Stomach smooth muscle (tissue), 2 donors: Measurements from ENCODE around the gene IL1R2.
A peak's percentile ranks its signal among the peaks of the same experiment; 100 is the strongest.
"Not testable (repeated sequence)": the region's sequence is repeated elsewhere in the genome, so short reads cannot be mapped to it uniquely, and the experiment has no call there.

Experiments
- H3K27ac ChIP-seq: one replicate; pipeline ENCODE4 v1.7.0; 2013; ENCODE audit warnings: mild to moderate bottlenecking, low read length, inconsistent platforms
- H3K27me3 ChIP-seq, 2 donors: one replicate each; pipeline ENCODE4 v1.7.0; 2013; ENCODE audit warnings: low read length in 2 of 2; ENCODE audit not compliant: insufficient read depth in 2 of 2, control insufficient read depth in 1 of 2
- H3K36me3 ChIP-seq, 2 donors: one replicate each; pipeline ENCODE4 v1.7.0; 2013; ENCODE audit warnings: low read length in 2 of 2; ENCODE audit not compliant: control insufficient read depth in 2 of 2, insufficient read depth in 2 of 2
- H3K4me1 ChIP-seq: one replicate; pipeline ENCODE4 v1.7.0; 2013; ENCODE audit warnings: low read length; ENCODE audit not compliant: control insufficient read depth, insufficient read depth
- H3K4me3 ChIP-seq, 2 donors: one replicate each; pipeline ENCODE4 v1.7.0; 2013; ENCODE audit warnings: low read length in 2 of 2
- H3K9ac ChIP-seq, 2 donors: one replicate each; pipeline ENCODE4 v1.7.0; 2013; ENCODE audit warnings: low read length in 2 of 2, mild to moderate bottlenecking in 1 of 2
- H3K9me3 ChIP-seq, 2 donors: one replicate each; pipeline ENCODE4 v1.7.0; 2013; ENCODE audit warnings: low read length in 2 of 2; ENCODE audit not compliant: control insufficient read depth in 2 of 2
- donor health status: healthy.
- donor health status: Pancreatic carcinoma.

IL1R2 gene

DNA sequence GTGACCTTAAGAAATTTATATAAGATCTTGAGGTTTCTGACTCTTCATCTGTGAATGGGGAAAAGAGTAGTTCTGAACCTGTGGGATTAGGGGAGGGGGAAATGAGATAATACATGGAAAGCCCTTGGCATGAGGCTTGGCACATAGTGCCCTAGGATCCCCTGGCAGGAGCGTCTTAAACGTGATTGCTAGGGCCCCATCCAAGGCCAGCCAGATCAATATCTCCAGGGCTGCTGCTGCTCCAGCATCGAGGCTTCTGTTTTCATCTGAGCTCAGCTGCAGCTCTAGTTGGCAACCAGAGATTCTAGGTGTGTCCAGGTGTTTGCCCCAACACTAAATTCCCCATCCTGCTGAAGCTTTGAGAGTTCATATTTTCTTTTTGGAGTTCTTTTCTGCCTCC lies 71.0 kb downstream of the IL1R2 start:
- Histone ChIP-seq H3K27me3 (no peaks in the 10 kb centered on the region), H3K9ac (no peak overlapping the region), H3K4me3 (no peak overlapping the region), H3K27ac (peak overlapping the region; percentile 86), H3K36me3 (no peaks in the 10 kb centered on the region), H3K4me1 (peaks cover 58% of the 10 kb centered on the region), H3K9me3 (no peaks in the 10 kb centered on the region)

GRCh38 chr2:102063487-102063911 lies 71.7 kb downstream of the IL1R2 start:
- H3K4me3 ChIP-seq: no peak overlapping the region
- no peaks in the 10 kb centered on the region for H3K9me3 ChIP-seq
- H3K36me3 ChIP-seq: no peaks in the 10 kb centered on the region
- peak overlapping the region; percentile 86 for H3K27ac ChIP-seq
- peaks cover 55% of the 10 kb centered on the region for H3K4me1 ChIP-seq
- no peaks in the 10 kb centered on the region for H3K27me3 ChIP-seq
- H3K9ac ChIP-seq: peak overlapping the region; percentile 19 to 36

DNA sequence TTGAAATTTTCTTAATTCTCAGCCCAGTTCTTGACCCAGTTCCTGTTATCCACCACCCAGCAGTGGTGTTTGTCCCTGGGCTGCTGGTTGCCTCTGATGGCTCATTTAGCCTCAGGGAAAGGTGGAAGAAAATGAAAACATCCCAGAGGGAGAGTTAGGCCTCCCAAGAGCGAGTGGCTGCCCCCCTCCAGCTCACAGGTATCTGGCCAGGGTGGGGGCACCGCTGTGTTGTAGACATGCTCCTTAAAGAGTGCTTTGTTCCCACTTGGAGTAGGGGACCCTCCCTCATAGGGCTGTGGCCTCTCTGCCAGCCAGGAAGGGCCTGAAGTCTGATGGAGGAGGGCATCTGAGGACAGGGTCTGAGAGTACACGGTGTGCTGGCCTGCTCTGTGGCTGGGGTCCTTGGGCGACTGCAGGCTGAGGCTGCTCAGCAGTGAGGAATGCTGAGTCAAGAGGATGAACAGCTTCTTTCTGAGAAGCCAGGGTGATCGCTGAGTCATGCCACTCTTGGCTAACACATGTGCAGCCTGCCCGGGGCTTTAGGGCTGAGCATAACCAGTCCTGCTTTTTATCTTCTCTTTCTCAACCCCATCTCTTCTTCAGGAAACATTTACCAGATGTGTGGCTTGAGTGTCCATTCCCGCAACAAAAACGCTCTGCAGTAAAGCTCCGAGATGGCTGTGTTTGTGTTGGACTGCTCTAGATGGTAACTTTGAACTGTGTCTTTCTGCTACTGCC lies 72.3 kb downstream of the IL1R2 start:
- Histone ChIP-seq H3K9me3 (no peaks in the 10 kb centered on the region), H3K27ac (peak overlapping the region; percentile 86), H3K27me3 (no peaks in the 10 kb centered on the region), H3K4me1 (peaks cover 56% of the 10 kb centered on the region), H3K36me3 (no peaks in the 10 kb centered on the region), H3K9ac (peak overlapping the region; percentile 55 to 62), H3K4me3 (peak overlapping the region; percentile 40 to 61)

GRCh38 chr2:102064679-102065674 lies 73.2 kb downstream of the IL1R2 start:
- Histone ChIP-seq H3K9ac (peak overlapping the region; percentile 55 to 62), H3K9me3 (no peaks in the 10 kb centered on the region), H3K27me3 (no peaks in the 10 kb centered on the region), H3K4me1 (peaks cover 61% of the 10 kb centered on the region), H3K4me3 (peak overlapping the region; percentile 40 to 61), H3K27ac (peak overlapping the region; percentile 86), H3K36me3 (no peaks in the 10 kb centered on the region)

GRCh38 chr2:102065675-102066252 lies 74.0 kb downstream of the IL1R2 start:
- no peaks in the 10 kb centered on the region for H3K36me3 ChIP-seq
- H3K27ac ChIP-seq: peak overlapping the region; percentile 24
- no peak overlapping the region for H3K9ac ChIP-seq
- peaks cover 68% of the 10 kb centered on the region for H3K4me1 ChIP-seq
- no peaks in the 10 kb centered on the region for H3K9me3 ChIP-seq
- H3K27me3 ChIP-seq: no peaks in the 10 kb centered on the region
- no peak overlapping the region for H3K4me3 ChIP-seq

- H3K4me3 ChIP-seq: no peak overlapping the region
- no peaks in the 10 kb centered on the region for H3K27me3 ChIP-seq
- peaks cover 62% of the 10 kb centered on the region for H3K4me1 ChIP-seq
- H3K9me3 ChIP-seq: no peaks in the 10 kb centered on the region
- H3K36me3 ChIP-seq: no peaks in the 10 kb centered on the region
- H3K9ac ChIP-seq: no peak overlapping the region
- H3K27ac ChIP-seq: no peak overlapping the region
Observed at GRCh38 chr2:102066554-102066953, 74.8 kb downstream of the IL1R2 start.

DNA sequence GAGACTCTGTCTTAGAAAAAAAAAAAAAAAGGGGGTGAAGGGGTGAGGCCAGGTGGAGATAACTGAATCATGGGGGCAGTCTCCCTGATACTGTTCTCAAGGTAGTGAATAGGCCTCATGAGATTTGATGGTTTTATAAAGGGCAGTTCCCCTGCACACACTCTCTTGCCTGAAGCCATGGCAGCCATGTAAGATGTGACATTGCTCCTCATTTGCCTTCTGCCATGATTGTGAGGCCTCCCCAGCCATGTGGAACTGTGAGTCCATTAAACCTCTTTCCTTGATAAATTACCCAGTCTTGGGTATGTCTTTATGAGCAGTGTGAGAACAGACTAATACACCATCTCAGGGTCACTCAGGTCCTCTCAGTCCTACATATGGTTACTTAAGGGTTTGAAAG lies 76.4 kb downstream of the IL1R2 start:
- not testable (repeated sequence) for H3K4me3 ChIP-seq, H3K27ac ChIP-seq, H3K27me3 ChIP-seq, H3K9ac ChIP-seq, H3K36me3 ChIP-seq, H3K9me3 ChIP-seq
- H3K4me1 ChIP-seq: peaks cover 51% of the 10 kb centered on the region

GRCh38 chr2:102069311-102069974 lies 77.7 kb downstream of the IL1R2 start:
- H3K9ac ChIP-seq: no peak overlapping the region
- H3K4me3 ChIP-seq: no peak overlapping the region

GRCh38 chr2:102070058-102070642 lies 78.4 kb downstream of the IL1R2 start:
- H3K9me3 ChIP-seq: no peaks in the 10 kb centered on the region
- H3K4me3 ChIP-seq: peak overlapping the region in 1 of 2 donors; percentile 54
- H3K9ac ChIP-seq: peak overlapping the region in 1 of 2 donors; percentile 55
- H3K36me3 ChIP-seq: no peaks in the 10 kb centered on the region
- H3K27ac ChIP-seq: peak overlapping the region; percentile 31
- no peaks in the 10 kb centered on the region for H3K27me3 ChIP-seq
- peaks cover 32% of the 10 kb centered on the region for H3K4me1 ChIP-seq

More at GRCh38 chr2:102069311-102069974, 77.7 kb downstream of the IL1R2 start:
- Histone ChIP-seq H3K27me3 (no peaks in the 10 kb centered on the region), H3K27ac (no peak overlapping the region), H3K4me1 (peaks cover 39% of the 10 kb centered on the region), H3K9me3 (no peaks in the 10 kb centered on the region), H3K36me3 (no peaks in the 10 kb centered on the region)

- H3K27ac ChIP-seq: no peak overlapping the region
- no peaks in the 10 kb centered on the region for H3K9me3 ChIP-seq
- H3K36me3 ChIP-seq: no peaks in the 10 kb centered on the region
- H3K4me1 ChIP-seq: peaks cover 18% of the 10 kb centered on the region
- H3K27me3 ChIP-seq: no peaks in the 10 kb centered on the region
- H3K9ac ChIP-seq: no peak overlapping the region
- H3K4me3 ChIP-seq: no peak overlapping the region
Observed at GRCh38 chr2:102072741-102073140, 81.0 kb downstream of the IL1R2 start.
